AG09319 (cell line): ENCODE measurements around the gene GPR27.

Experiments
- DNase-seq: peaks from one replicate; pipeline ENCODE4 v3.0.0-alpha.2; 2010; ENCODE audit warnings: low read depth; ENCODE audit errors: extremely low read depth
- TF ChIP-seq, protein P1 (sequence below): IDR thresholded peaks from 2 replicates; pipeline ENCODE4 v1.5.1; 2011; ENCODE audit warnings: low read depth, mild to moderate bottlenecking, inconsistent platforms, low read length, moderate library complexity

GPR27 gene

GRCh38 chr3:71732637-71733036 is 21.0 kb upstream of the GPR27 start:
- TF ChIP-seq, protein P1, sequence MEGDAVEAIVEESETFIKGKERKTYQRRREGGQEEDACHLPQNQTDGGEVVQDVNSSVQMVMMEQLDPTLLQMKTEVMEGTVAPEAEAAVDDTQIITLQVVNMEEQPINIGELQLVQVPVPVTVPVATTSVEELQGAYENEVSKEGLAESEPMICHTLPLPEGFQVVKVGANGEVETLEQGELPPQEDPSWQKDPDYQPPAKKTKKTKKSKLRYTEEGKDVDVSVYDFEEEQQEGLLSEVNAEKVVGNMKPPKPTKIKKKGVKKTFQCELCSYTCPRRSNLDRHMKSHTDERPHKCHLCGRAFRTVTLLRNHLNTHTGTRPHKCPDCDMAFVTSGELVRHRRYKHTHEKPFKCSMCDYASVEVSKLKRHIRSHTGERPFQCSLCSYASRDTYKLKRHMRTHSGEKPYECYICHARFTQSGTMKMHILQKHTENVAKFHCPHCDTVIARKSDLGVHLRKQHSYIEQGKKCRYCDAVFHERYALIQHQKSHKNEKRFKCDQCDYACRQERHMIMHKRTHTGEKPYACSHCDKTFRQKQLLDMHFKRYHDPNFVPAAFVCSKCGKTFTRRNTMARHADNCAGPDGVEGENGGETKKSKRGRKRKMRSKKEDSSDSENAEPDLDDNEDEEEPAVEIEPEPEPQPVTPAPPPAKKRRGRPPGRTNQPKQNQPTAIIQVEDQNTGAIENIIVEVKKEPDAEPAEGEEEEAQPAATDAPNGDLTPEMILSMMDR: no peak
- DNase-seq: no peak

GRCh38 chr3:71733319-71733718 is 20.3 kb upstream of the GPR27 start:
- no peak for DNase-seq
- TF ChIP-seq, protein P1: no peak

GRCh38 chr3:71734881-71735280 is 18.8 kb upstream of the GPR27 start:
- TF ChIP-seq, protein P1: no peak
- no peak for DNase-seq

GRCh38 chr3:71742621-71743020 is 11.0 kb upstream of the GPR27 start:
- TF ChIP-seq, protein P1: no peak
- DNase-seq: no peak

DNA sequence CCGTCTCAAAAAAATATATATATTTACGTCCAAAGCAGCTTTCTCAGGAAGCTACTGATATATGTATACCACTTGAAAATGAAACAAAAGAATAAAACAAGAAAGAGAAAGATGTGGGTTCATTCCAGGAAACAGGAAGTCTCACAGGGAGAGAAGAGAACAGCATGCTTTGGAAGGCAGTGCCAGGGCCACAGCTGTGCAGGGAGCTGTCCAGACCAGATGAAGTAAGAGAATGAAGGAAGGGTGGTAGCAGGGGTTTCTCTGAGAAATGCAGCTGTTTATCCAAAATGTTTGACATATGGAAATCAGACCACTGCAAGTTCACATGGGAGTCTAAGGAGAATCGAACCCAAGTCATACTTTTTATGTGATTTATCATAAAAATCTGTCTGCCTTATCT is 8.9 kb upstream of the GPR27 start:
- TF ChIP-seq, protein P1: no peak
- no peak for DNase-seq

- DNase-seq: no peak
- TF ChIP-seq, protein P1: no peak
These were observed 2.1 kb upstream of the GPR27 start for GRCh38 chr3:71751602-71752001.

DNA sequence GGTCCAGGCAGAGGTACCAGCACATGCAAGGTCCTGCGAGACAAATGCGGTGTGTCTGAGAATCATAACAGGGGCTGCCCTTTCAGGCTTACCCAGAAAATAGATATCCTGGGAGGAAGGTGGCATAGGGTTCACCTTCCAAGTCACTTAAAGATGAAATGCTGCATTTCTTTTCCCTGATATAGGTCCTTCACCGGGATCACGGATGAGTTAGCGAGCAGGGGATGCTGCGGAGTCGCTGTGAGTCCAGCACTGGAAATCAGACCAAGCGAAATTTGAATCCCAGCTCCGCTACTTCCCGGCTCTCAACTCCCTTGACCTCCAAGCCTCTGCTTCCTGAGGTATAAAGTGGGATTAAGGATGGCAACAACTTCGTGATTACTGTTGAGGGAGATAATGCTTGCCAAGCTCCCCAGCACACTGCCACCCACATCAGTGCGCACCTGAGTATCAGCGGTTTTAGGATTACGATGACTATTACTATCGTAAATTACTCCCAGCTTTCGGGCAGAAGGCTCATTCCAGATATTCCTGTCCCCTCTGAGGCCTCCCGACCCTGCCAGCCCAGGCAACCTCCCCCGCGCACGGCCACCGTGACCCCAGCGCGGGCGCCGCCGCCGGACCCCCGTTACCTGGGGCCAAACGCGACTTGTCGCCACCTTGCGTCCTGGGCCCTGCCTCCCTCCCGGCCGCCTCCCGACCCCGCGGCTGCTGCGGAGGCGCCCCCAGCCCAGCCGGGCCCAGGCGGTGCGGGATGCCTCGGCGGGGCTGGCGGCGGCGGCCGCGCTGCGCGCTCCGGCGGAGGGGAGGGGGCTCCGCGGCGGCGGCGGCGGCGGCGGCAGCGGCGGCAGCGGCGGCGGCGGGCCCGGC is 589 bp upstream of the GPR27 start:
- no peak for DNase-seq
- TF ChIP-seq, protein P1: no peak
